Activated B cell treated with CpG ODN at 0.5 μM for 24 hours (primary cell): ENCODE data around the gene MYB. TPM values are rescaled to one million over a fixed set of nuclear protein-coding genes. Genes with fewer than 3 reads are reported as not detected.

Experiments
- ATAC-seq: fragments of 200-7000 bp; cut with Tn5 transposase; one replicate; pipeline ENCODE4 v1.10.0; 2021; ENCODE audit warnings: low read depth, mild to moderate bottlenecking, moderate library complexity
- CTCF ChIA-PET: fragments of 350-600 bp; sonication (Branson Sonifier 250); formaldehyde crosslinking; loops from one replicate; lab custom pipeline; 2021; ENCODE audit warnings: antibody characterized with exemption; lab: Charles Lee
- POLR2A ChIA-PET: fragments of 350-600 bp; sonication (Branson Sonifier 250); formaldehyde crosslinking; loops from one replicate; lab custom pipeline; 2021; ENCODE audit warnings: antibody characterized with exemption; lab: Charles Lee
- DNase-seq: peaks from one replicate; pipeline ENCODE4 v3.0.0; 2022
- H3K27ac Mint-ChIP-seq: one replicate; pipeline ENCODE4 v1.8.0; 2020; ENCODE audit warnings: mixed read lengths
- H3K27me3 Mint-ChIP-seq: one replicate; pipeline ENCODE4 v1.8.0; 2021; ENCODE audit warnings: mixed read lengths
- H3K36me3 Mint-ChIP-seq: one replicate; pipeline ENCODE4 v1.8.0; 2021; ENCODE audit warnings: low read depth, mixed read lengths
- H3K4me1 Mint-ChIP-seq: one replicate; pipeline ENCODE4 v1.8.0; 2021; ENCODE audit warnings: mixed read lengths
- H3K4me3 Mint-ChIP-seq: one replicate; pipeline ENCODE4 v1.8.0; 2020; ENCODE audit warnings: mild to moderate bottlenecking, mixed read lengths
- H3K9me3 Mint-ChIP-seq: one replicate; pipeline ENCODE4 v1.8.0; 2020; ENCODE audit warnings: mixed read lengths
- CTCF ChIP-seq: fragments of 200-600 bp; IDR thresholded peaks from one replicate; pipeline ENCODE4 v1.8.0; 2022; ENCODE audit warnings: antibody characterized with exemption, mild to moderate bottlenecking
- intact Hi-C: fragments of 100-400 bp; cut with micrococcal nuclease; formaldehyde crosslinking; loops from one replicate; pipeline ENCODE4 v1.15.1; 2024
- total RNA-seq: library from RNA; stranded (reverse); gene quantifications from 2 replicates; pipeline ENCODE4 v1.2.3, GENCODE V29; 2022

The MYB gene
- total RNA-seq, 1 donor from 2014 or later: 3.2 TPM

- ChIA-PET CTCF (interaction anchor here (1.1 kb wide), 1 partner anchor 52 kb away, joined by 3 read pairs; no protein-coding TSS in a partner anchor), POLR2A (no interaction called here)
- Mint-ChIP-seq H3K4me3 (no peak overlapping the region), H3K27me3 (no peaks in the 10 kb centered on the region), H3K27ac (no peak overlapping the region), H3K4me1 (peaks cover 22% of the 10 kb centered on the region), H3K36me3 (peaks cover 2% of the 10 kb centered on the region), H3K9me3 (no peaks in the 10 kb centered on the region)
- no peak for TF ChIP-seq CTCF
- no peak for DNase-seq
- intact Hi-C loops: no loop called here
- ATAC-seq: no peak
These were observed 7.6 kb downstream of the MYB start for GRCh38 chr6:135188718-135189117.

- H3K9me3 Mint-ChIP-seq: no peaks in the 10 kb centered on the region
- POLR2A ChIA-PET: no interaction called here
- H3K27ac Mint-ChIP-seq: no peak overlapping the region
- peaks cover 2% of the 10 kb centered on the region for H3K36me3 Mint-ChIP-seq
- TF ChIP-seq CTCF: no peak
- peaks cover 17% of the 10 kb centered on the region for H3K4me1 Mint-ChIP-seq
- H3K4me3 Mint-ChIP-seq: no peak overlapping the region
- CTCF ChIA-PET: interaction anchor here (1.1 to 2.1 kb wide), 2 partner anchors 45 to 52 kb away, joined by 3 to 5 read pairs; no protein-coding TSS in a partner anchor
- H3K27me3 Mint-ChIP-seq: no peaks in the 10 kb centered on the region
- no peak for ATAC-seq
- DNase-seq: no peak
- intact Hi-C loops: no loop called here
These were observed 8.2 kb downstream of the MYB start for GRCh38 chr6:135189344-135189743.

GRCh38 chr6:135191508-135192255 lies 10.6 kb downstream of the MYB start:
- no peak for TF ChIP-seq CTCF
- Mint-ChIP-seq H3K27me3 (no peaks in the 10 kb centered on the region), H3K4me3 (no peak overlapping the region), H3K9me3 (no peaks in the 10 kb centered on the region), H3K4me1 (peaks cover 20% of the 10 kb centered on the region), H3K36me3 (peaks cover 2% of the 10 kb centered on the region), H3K27ac (peak overlapping the region; percentile 25)
- intact Hi-C loops: loop anchor here (1.0 kb wide), 1 partner anchor 13 kb away; no protein-coding TSS in a partner anchor
- CTCF ChIA-PET: interaction anchor here (1.2 kb wide), 1 partner anchor 8 kb away, joined by 3 read pairs; no protein-coding TSS in a partner anchor
- POLR2A ChIA-PET: interaction anchor here (1.1 kb wide), 1 partner anchor 8 kb away, joined by 3 read pairs; no protein-coding TSS in a partner anchor
- ATAC-seq (peak; percentile 54), DNase-seq (no peak)

- DNase-seq (no peak), ATAC-seq (no peak)
- Mint-ChIP-seq H3K27ac (no peak overlapping the region), H3K27me3 (no peaks in the 10 kb centered on the region), H3K9me3 (no peaks in the 10 kb centered on the region), H3K36me3 (peaks cover 2% of the 10 kb centered on the region), H3K4me3 (no peak overlapping the region), H3K4me1 (peaks cover 20% of the 10 kb centered on the region)
- ChIA-PET POLR2A (interaction anchor here (1.1 kb wide), 1 partner anchor 9 kb away, joined by 3 read pairs; no protein-coding TSS in a partner anchor), CTCF (interaction anchor here (1.2 kb wide), 1 partner anchor 9 kb away, joined by 3 read pairs; no protein-coding TSS in a partner anchor)
- no peak for TF ChIP-seq CTCF
- intact Hi-C loops: no loop called here
These were observed 11.4 kb downstream of the MYB start for GRCh38 chr6:135192256-135193174.
